Activated CD4-positive, alpha-beta T cell treated with anti-CD3 and anti-CD28 coated beads, Interleukin-2, amount 10 ng/mL, durations not matched to agents 7 days and 5 days (primary cell): ENCODE data around the gene CDK2AP2. TPM values are rescaled to one million over a fixed set of nuclear protein-coding genes. Genes with fewer than 3 reads are reported as not detected.
"Not testable (repeated sequence)": the region's sequence is repeated elsewhere in the genome, so short reads cannot be mapped to it uniquely, and the experiment has no call there.

Experiments
- CTCF ChIA-PET: fragments of 350-600 bp; sonication (Branson Sonifier 250); formaldehyde crosslinking; loops from one replicate; lab custom pipeline; 2021; ENCODE audit warnings: antibody characterized with exemption; lab: Charles Lee
- POLR2A ChIA-PET: fragments of 350-600 bp; sonication (Branson Sonifier 250); formaldehyde crosslinking; loops from one replicate; lab custom pipeline; 2021; ENCODE audit warnings: antibody characterized with exemption; lab: Charles Lee
- DNase-seq: peaks from one replicate; pipeline ENCODE4 v3.0.0-alpha.2; 2020
- H3K27ac Mint-ChIP-seq: one replicate; pipeline ENCODE4 v1.8.0; 2021; ENCODE audit warnings: mild to moderate bottlenecking, moderate library complexity, mixed read lengths
- H3K27me3 Mint-ChIP-seq: one replicate; pipeline ENCODE4 v1.8.0; 2021; ENCODE audit warnings: mixed read lengths
- H3K36me3 Mint-ChIP-seq: one replicate; pipeline ENCODE4 v1.8.0; 2021; ENCODE audit warnings: low read depth, mixed read lengths
- H3K4me1 Mint-ChIP-seq: one replicate; pipeline ENCODE4 v1.8.0; 2021; ENCODE audit warnings: mixed read lengths
- H3K4me3 Mint-ChIP-seq: one replicate; pipeline ENCODE4 v1.8.0; 2021; ENCODE audit warnings: mild to moderate bottlenecking, moderate library complexity, mixed read lengths
- H3K9me3 Mint-ChIP-seq: one replicate; pipeline ENCODE4 v1.8.0; 2021; ENCODE audit warnings: mixed read lengths
- total RNA-seq, 2 experiments: library from RNA; stranded (reverse); gene quantifications; one replicate each; pipeline ENCODE4 v1.2.3, GENCODE V29; 2021

CDK2AP2 gene
- total RNA-seq, 2 experiments from 2014 or later: 117 to 126 TPM

DNA sequence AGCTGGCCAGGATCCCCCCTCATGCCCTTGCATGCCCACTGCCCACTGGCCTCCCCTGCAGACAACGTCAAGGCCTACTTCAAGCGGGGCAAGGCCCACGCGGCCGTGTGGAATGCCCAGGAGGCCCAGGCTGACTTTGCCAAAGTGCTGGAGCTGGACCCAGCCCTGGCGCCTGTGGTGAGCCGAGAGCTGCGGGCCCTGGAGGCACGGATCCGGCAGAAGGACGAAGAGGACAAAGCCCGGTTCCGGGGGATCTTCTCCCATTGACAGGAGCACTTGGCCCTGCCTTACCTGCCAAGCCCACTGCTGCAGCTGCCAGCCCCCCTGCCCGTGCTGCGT is 17.3 kb downstream of the CDK2AP2 start:
- DNase-seq: no peak
- H3K9me3 Mint-ChIP-seq: no peaks in the 10 kb centered on the region
- H3K27ac Mint-ChIP-seq: peak overlapping the region; percentile 13
- ChIA-PET CTCF (interaction anchor here (0.9 to 2.4 kb wide), 6 partner anchors 15 to 145 kb away, joined by 3 to 11 read pairs (median 4); partner anchors contain the start of genes PITPNM1, PPP1CA and PTPRCAP), POLR2A (no interaction called here)
- peaks cover 48% of the 10 kb centered on the region for H3K36me3 Mint-ChIP-seq
- H3K4me1 Mint-ChIP-seq: peaks cover 35% of the 10 kb centered on the region
- no peak overlapping the region for H3K4me3 Mint-ChIP-seq
- no peaks in the 10 kb centered on the region for H3K27me3 Mint-ChIP-seq

DNA sequence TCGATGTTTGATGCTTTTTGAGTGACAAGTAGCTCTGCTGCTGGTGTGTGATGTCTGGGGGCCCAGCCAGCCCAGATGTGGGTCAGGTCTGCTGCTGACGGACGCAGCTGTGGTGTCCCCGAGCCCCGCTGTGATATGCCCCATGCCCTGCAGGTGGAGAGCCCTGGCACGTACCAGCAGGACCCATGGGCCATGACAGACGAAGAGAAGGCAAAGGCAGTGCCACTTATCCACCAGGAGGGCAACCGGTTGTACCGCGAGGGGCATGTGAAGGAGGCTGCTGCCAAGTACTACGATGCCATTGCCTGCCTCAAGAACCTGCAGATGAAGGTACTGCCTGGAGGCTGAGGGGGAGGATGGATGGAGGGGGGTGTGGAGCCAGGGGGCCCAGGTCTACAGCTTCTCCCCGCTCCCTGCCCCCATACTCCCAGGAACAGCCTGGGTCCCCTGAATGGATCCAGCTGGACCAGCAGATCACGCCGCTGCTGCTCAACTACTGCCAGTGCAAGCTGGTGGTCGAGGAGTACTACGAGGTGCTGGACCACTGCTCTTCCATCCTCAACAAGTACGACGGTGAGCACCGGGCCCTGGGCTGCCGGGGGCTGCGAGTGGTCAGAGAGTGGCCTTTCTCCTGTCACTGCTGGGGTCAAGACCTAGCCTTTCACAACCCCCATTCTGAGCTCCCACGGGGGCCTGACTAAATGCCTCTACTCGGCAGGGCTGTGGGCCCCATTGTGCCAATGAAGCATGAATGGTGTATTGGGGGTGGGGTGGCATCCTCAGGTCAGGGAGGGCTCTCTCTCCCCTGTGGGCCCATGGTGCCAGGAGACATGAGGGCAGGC is 17.9 kb downstream of the CDK2AP2 start:
- Mint-ChIP-seq H3K36me3 (peaks cover 47% of the 10 kb centered on the region), H3K9me3 (no peaks in the 10 kb centered on the region), H3K4me3 (no peak overlapping the region), H3K4me1 (peaks cover 37% of the 10 kb centered on the region), H3K27ac (no peak overlapping the region), H3K27me3 (no peaks in the 10 kb centered on the region)
- ChIA-PET CTCF (interaction anchor here (1.1 to 1.9 kb wide), 3 partner anchors 16 to 138 kb away, joined by 3 to 7 read pairs (median 4); partner anchors contain the start of genes PITPNM1 and PTPRCAP), POLR2A (no interaction called here)
- no peak for DNase-seq

GRCh38 chr11:67489203-67489884 is 18.6 kb downstream of the CDK2AP2 start:
- CTCF ChIA-PET: interaction anchor here (1.1 to 1.9 kb wide), 3 partner anchors 16 to 85 kb away, joined by 3 to 7 read pairs (median 5); partner anchors contain the start of genes PITPNM1, PTPRCAP and TBC1D10C
- Mint-ChIP-seq H3K27me3 (no peaks in the 10 kb centered on the region), H3K27ac (peak overlapping the region; percentile 41), H3K4me3 (no peak overlapping the region), H3K36me3 (peaks cover 55% of the 10 kb centered on the region), H3K9me3 (no peaks in the 10 kb centered on the region), H3K4me1 (peaks cover 45% of the 10 kb centered on the region)
- DNase-seq: no peak
- POLR2A ChIA-PET: no interaction called here

DNA sequence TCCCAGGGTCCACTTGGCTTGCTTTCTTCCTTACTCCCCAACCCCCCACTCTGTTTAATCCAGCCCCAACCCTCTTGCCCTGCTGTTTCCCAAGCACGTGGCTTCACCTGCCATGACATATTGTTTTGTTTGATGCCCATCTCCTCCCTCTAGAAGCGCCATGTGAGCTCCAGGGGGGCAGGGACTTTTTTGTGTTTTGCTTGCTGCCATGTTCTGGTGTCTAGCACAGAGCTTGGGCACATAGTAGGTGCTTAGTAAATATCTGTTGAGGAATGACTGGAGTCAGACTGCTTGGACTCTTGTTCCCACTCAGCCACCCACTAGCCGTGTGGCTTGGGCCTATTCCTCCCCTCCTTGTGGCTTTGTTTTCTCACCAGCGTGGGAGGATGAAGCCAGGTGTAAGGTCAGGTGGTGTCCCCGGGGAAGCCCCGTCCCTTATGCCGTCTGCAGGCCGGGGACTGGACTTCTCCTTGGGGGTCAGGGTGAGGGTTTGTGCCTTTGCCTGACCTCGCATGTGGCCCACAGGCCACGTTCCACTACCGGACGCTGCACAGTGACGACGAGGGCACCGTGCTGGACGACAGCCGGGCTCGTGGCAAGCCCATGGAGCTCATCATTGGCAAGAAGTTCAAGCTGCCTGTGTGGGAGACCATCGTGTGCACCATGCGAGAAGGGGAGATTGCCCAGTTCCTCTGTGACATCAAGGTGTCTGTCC is 21.3 kb downstream of the CDK2AP2 start:
- ChIA-PET CTCF (interaction anchor here (1.1 to 1.5 kb wide), 3 partner anchors 31 to 137 kb away, joined by 3 to 5 read pairs (median 3); no protein-coding TSS in a partner anchor), POLR2A (interaction anchor here (0.6 to 1.6 kb wide), 2 partner anchors 50 to 89 kb away, joined by 3 read pairs; no protein-coding TSS in a partner anchor)
- Mint-ChIP-seq H3K36me3 (peaks cover 50% of the 10 kb centered on the region), H3K27ac (peak overlapping the region; percentile 99), H3K9me3 (no peaks in the 10 kb centered on the region), H3K4me1 (peaks cover 58% of the 10 kb centered on the region), H3K27me3 (no peaks in the 10 kb centered on the region), H3K4me3 (peak overlapping the region; percentile 86)
- DNase-seq: no peak

DNA sequence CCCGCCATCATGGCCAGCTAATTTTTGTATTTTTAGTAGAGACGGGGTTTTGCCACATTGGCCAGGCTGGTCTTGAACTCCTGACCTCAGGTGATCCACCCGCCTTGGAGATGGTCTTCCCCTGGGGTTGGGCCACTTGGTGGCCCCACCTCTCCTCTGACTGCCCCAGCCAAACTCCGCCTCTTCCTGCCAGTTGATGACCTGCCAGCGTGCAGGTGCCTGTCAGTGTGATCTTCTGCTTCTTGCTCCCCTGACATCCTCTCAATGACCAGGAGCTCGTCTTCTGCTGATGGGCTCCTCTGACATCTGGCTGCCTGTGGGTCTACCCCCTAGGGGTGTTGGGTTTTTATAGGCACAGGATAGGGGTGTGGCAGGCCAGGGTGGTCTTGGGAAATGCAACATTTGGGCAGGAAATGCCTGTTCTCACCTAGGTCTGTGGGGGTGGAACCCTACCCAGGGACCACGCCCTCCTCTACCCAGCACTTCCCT is 22.0 kb downstream of the CDK2AP2 start:
- Mint-ChIP-seq H3K27ac (peak overlapping the region; percentile 99), H3K4me3 (peak overlapping the region; percentile 86), H3K4me1 (peaks cover 58% of the 10 kb centered on the region), H3K36me3 (peaks cover 46% of the 10 kb centered on the region)
- CTCF ChIA-PET: interaction anchor here (1.1 to 1.5 kb wide), 4 partner anchors 20 to 136 kb away, joined by 3 to 5 read pairs (median 4); partner anchors contain the start of gene PITPNM1
- not testable (repeated sequence) for H3K9me3 Mint-ChIP-seq, H3K27me3 Mint-ChIP-seq
- peak; percentile 60 for DNase-seq
- POLR2A ChIA-PET: interaction anchor here (1.6 kb wide), 1 partner anchor 49 kb away, joined by 3 read pairs; no protein-coding TSS in a partner anchor

DNA sequence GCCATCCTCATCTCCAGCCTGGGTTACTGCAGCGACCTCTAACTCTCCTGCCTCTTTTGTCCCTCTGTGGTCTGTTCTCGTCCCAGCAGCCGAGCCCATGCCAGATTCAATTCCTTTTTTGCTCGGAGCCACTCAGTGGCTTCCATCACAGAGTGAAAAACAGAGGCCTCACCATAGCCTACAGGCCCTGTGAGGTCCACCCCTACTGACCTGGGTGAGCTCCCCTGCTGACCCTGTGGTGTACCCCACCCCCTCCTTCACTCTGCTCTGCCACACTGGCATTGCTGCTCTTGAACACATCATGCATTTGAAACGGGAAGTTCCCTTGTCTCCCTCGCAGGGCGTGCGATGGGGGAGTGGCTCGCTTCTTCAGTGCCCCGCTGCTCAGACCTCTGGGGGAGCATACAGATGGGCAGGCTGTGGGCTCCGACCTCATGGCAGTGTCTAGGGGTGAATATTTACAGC is 23.1 kb downstream of the CDK2AP2 start:
- Mint-ChIP-seq H3K27ac (peak overlapping the region; percentile 99), H3K4me3 (peak overlapping the region; percentile 86), H3K27me3 (no peaks in the 10 kb centered on the region), H3K9me3 (no peaks in the 10 kb centered on the region), H3K4me1 (peaks cover 58% of the 10 kb centered on the region), H3K36me3 (peaks cover 44% of the 10 kb centered on the region)
- ChIA-PET CTCF (interaction anchor here (0.9 to 1.6 kb wide), 5 partner anchors 18 to 84 kb away, joined by 3 to 4 read pairs (median 4); partner anchors contain the start of gene PITPNM1), POLR2A (interaction anchor here (0.9 kb wide), 1 partner anchor 56 kb away, joined by 4 read pairs; no protein-coding TSS in a partner anchor)
- peak; percentile 70 for DNase-seq

DNA sequence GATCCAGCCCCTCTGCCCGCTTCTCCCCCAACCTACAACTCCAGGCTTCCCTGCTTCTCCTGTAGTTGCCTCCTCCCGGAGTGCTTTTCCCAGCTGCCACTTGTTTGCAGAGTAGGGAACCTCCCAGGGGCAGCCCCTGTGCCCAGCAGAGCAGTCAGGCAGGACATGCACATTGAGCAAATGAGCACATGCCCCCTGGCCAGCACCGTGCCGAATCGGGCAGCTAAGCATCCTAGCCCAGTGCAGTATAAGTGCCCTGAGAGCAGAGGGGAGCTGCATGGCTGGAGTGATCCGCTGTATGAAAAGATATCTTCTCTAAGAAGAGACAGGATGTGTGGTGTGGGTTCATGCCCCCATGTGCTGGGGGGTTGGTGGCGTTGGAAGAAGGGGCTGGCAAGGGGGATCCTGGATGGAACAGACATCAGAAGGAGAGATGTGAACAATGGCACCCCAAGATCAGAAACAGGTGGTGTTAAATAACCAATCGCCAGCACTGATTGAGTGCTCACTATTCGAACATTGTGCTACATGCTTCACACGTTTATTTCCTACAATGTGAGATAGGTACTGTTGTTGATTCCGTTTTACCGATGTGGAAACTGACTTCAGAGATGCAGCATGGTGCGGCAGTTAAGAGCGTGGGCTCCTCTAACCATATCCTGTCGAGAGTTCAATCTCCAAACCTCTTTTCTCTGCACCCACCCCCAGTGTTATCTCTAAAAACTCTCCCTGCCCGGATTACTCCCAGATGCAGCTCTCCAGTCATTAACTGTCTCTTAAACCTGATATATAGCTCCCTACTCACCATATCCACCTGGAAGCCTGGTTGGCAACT is 23.9 kb downstream of the CDK2AP2 start:
- H3K4me3 Mint-ChIP-seq: peak overlapping the region; percentile 86
- peak; percentile 68 for DNase-seq
- H3K27me3 Mint-ChIP-seq: no peaks in the 10 kb centered on the region
- H3K4me1 Mint-ChIP-seq: peaks cover 56% of the 10 kb centered on the region
- ChIA-PET CTCF (interaction anchor here (0.9 to 2.0 kb wide), 5 partner anchors 16 to 83 kb away, joined by 3 to 10 read pairs (median 4); partner anchors contain the start of genes PPP1CA and TMEM134), POLR2A (interaction anchor here (0.9 to 1.2 kb wide), 2 partner anchors 55 to 146 kb away, joined by 3 to 4 read pairs; partner anchors contain the start of gene NUDT8)
- peaks cover 40% of the 10 kb centered on the region for H3K36me3 Mint-ChIP-seq
- H3K27ac Mint-ChIP-seq: peak overlapping the region; percentile 99
- no peaks in the 10 kb centered on the region for H3K9me3 Mint-ChIP-seq

DNA sequence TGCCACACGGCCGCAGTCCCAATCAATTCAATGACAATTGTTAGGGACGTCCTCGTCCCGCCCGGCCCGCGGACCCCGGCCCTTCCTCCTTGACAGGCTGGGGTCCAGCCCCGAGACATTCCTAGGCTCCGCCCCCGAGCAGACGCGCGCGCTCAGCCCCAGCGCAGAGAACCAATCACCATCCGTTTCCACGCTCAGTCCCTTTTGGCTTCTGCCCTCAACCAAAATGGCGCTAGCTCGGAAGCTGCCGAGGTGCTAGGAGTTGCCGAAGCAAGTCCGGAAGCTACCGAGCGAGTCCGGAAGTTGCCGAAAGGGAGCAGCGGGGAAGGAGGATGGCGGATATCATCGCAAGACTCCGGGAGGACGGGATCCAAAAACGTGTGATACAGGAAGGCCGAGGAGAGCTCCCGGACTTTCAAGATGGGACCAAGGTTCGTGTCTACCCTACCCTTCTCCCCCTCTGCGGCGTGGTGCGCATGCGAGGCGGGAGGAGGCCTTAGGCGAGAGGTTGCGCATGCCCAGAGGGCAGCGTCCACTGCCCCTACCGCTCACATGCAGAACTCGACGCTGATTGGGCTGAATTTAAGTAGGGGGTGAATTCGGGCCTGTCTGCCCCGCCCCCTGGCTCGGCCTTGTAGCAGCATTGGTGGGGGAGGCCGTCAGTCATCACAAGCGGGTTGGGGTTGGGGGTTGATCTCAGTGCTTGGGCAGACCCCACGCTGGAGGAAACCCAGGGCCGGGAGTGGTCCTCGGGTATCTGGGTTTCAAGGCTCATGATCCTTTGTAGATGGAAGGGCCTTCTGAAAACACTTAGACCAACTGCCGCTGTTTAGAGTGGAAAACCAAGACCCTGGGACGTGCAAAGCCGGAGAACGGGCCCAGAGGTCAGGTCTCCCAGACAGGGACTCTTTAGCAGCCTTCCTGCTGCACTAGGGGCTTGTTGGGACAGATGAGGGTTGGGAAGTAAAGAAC is 24.8 kb downstream of the CDK2AP2 start, which contains the start of gene AIP:
Gene AIP (plus strand): TSS at position 200 of the 972 bp plus-strand sequence. CDS start 133 bp downstream, at position 333.
- Mint-ChIP-seq H3K9me3 (no peaks in the 10 kb centered on the region), H3K4me3 (peak within 1 kb of the TSS; percentile 86), H3K27me3 (no peaks in the 10 kb centered on the region), H3K36me3 (peaks cover 31% of the 10 kb centered on the region), H3K4me1 (peaks cover 48% of the 10 kb centered on the region), H3K27ac (peak within 1 kb of the TSS; percentile 99)
- DNase-seq: peak; percentile 99
- ChIA-PET POLR2A (interaction anchor here (0.6 to 1.2 kb wide), 5 partner anchors 9 to 147 kb away, joined by 3 read pairs; partner anchors contain the start of genes NUDT8 and PTPRCAP), CTCF (interaction anchor here (0.5 to 2.0 kb wide), 6 partner anchors 15 to 161 kb away, joined by 4 to 10 read pairs (median 4); partner anchors contain the start of genes PPP1CA and TMEM134)

GRCh38 chr11:67482275-67482826 is 25.6 kb downstream of the CDK2AP2 start:
- H3K27ac Mint-ChIP-seq: peak overlapping the region; percentile 99
- DNase-seq: no peak
- H3K27me3 Mint-ChIP-seq: no peaks in the 10 kb centered on the region
- POLR2A ChIA-PET: interaction anchor here (0.6 to 1.1 kb wide), 4 partner anchors 8 to 46 kb away, joined by 3 read pairs; partner anchors contain the start of gene PTPRCAP
- CTCF ChIA-PET: interaction anchor here (0.5 to 2.0 kb wide), 12 partner anchors 15 to 320 kb away, joined by 3 to 10 read pairs (median 4); partner anchors contain the start of genes PPP1CA and TMEM134
- H3K4me1 Mint-ChIP-seq: peaks cover 40% of the 10 kb centered on the region
- peaks cover 24% of the 10 kb centered on the region for H3K36me3 Mint-ChIP-seq
- peak overlapping the region; percentile 86 for H3K4me3 Mint-ChIP-seq
- no peaks in the 10 kb centered on the region for H3K9me3 Mint-ChIP-seq
